ENCODE data around the gene IMPDH2. TPM values are rescaled to one million over a fixed set of nuclear protein-coding genes. Genes with fewer than 3 reads are reported as not detected.

The IMPDH2 gene
- total RNA-seq, 4 donors from 2014 or later = 25.1 to 106 (median 72.7) TPM

DNA sequence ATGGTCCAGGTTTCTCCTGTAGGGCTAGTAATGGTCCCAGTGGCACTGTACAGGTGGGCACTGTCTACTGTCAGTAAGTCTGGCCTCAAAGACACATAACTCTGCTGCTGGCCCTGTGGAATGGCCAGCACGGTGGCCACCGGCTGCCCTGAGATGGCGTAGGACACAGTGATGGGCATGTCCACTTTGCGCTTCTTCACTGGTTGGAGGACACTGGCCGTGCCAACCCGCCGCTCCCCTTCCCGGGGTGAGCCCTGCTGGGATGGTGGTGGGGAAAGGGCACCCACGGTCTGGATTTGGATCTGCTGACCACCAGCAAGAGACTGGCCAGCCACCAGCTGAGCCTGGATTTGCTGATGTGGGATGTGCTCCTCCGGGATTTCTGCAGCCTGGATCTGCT lies 28.1 kb upstream of the IMPDH2 start:
- H3K36me3 ChIP-seq = peaks cover 0 to 50% (median 16%) of the 10 kb centered on the region in 4 donors

DNA sequence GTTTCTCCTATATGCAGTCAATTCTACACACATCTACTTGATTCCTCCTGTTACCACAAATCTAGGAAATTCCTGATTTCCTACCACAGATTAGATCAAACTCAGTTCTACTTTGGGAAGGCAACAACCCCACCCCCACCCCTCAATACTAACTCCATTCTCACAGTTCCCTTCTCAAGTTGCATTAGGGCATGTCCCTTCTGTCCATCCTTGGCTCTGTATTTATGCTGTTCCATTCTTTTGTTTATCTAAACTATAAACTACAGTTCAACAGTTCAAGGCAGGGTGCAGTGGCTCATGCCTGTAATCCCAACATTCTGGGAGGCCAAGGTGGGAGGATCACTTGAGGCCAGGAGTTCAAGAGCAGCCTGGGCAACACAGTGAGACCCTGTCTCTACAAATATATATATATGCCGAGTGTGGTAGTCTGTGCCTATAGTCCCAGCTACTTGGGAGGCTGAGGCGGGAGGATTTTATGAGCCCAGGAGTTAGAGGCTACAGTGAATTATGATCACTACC lies 25.2 kb upstream of the IMPDH2 start:
- intact Hi-C loops (cut with DNase I; ENCODE audit: low total_unique reads) = no loop called here
- TF ChIP-seq CTCF (IDR thresholded peaks at IDR 0.05) (no peak), POLR2AphosphoS5 (IDR thresholded peaks at IDR 0.05) (no peak), POLR2A (IDR thresholded peaks at IDR 0.05) (no peak), EP300 (IDR thresholded peaks at IDR 0.05; ENCODE audit: low read depth) (no peak)

More for the DNA sequence above, 28.1 kb upstream of the IMPDH2 start:
- in situ Hi-C loops (cut with MboI; ENCODE audit: low pct_ligation_motif_present in 1 of 4, low pct_unique_long_range_greater_than_20kb in 1 of 4, low sequenced_read_pairs in 3 of 4) (no loop called here), intact Hi-C loops (cut with DNase I; ENCODE audit: low total_unique reads) (no loop called here)
- no peaks in the 10 kb centered on the region for H3K9me3 ChIP-seq
- no peak overlapping the region for H3K4me3 ChIP-seq
- H3K27ac ChIP-seq = no peak overlapping the region
- no peaks in the 10 kb centered on the region for H3K27me3 ChIP-seq
- 97% methylated on average over 10 of the region's 10 CpGs; no CpG with 5 or more reads in 1 of the 2 donors for WGBS, 2 donors (ENCODE audit: low coverage in 1 of 2)
- peaks cover 0 to 6% (median 0%) of the 10 kb centered on the region in 4 donors for H3K4me1 ChIP-seq
- no peak for TF ChIP-seq POLR2AphosphoS5 (IDR thresholded peaks at IDR 0.05)
- TF ChIP-seq EP300 (IDR thresholded peaks at IDR 0.05; ENCODE audit: low read depth) = no peak
- TF ChIP-seq POLR2A (IDR thresholded peaks at IDR 0.05) = no peak
- TF ChIP-seq CTCF (IDR thresholded peaks at IDR 0.05) = no peak
- no peak for DNase-seq

GRCh38 chr3:49053543-49053942 lies 24.3 kb upstream of the IMPDH2 start:
- no peak for DNase-seq
- Histone ChIP-seq H3K9me3 (no peaks in the 10 kb centered on the region), H3K27me3 (no peaks in the 10 kb centered on the region), H3K27ac (no peak overlapping the region), H3K4me3 (no peak overlapping the region), H3K4me1 (peaks cover 0 to 6% (median 0%) of the 10 kb centered on the region in 4 donors), H3K36me3 (peaks cover 0 to 38% (median 14%) of the 10 kb centered on the region in 4 donors)
- intact Hi-C loops (cut with DNase I; ENCODE audit: low total_unique reads) = no loop called here
- no peak for TF ChIP-seq POLR2A (IDR thresholded peaks at IDR 0.05)
- TF ChIP-seq POLR2AphosphoS5 (IDR thresholded peaks at IDR 0.05) = no peak
- no peak for TF ChIP-seq EP300 (IDR thresholded peaks at IDR 0.05; ENCODE audit: low read depth)
- TF ChIP-seq CTCF (IDR thresholded peaks at IDR 0.05) = no peak
- in situ Hi-C loops (cut with MboI; ENCODE audit: low pct_ligation_motif_present in 1 of 4, low pct_unique_long_range_greater_than_20kb in 1 of 4, low sequenced_read_pairs in 3 of 4) = no loop called here
- 81 to 82% methylated on average over 1 of the region's 1 CpG for WGBS, 2 donors (ENCODE audit: low coverage in 1 of 2)

More for the DNA sequence above, 25.2 kb upstream of the IMPDH2 start:
- no peak overlapping the region for H3K4me3 ChIP-seq
- H3K36me3 ChIP-seq = peaks cover 0 to 40% (median 15%) of the 10 kb centered on the region in 4 donors
- H3K27ac ChIP-seq = no peak overlapping the region
- DNase-seq = no peak
- 100% methylated on average over 2 of the region's 2 CpGs; no CpG with 5 or more reads in 1 of the 2 donors for WGBS, 2 donors (ENCODE audit: low coverage in 1 of 2)
- no peaks in the 10 kb centered on the region for H3K9me3 ChIP-seq
- peaks cover 0 to 6% (median 0%) of the 10 kb centered on the region in 4 donors for H3K4me1 ChIP-seq
- in situ Hi-C loops (cut with MboI; ENCODE audit: low pct_ligation_motif_present in 1 of 4, low pct_unique_long_range_greater_than_20kb in 1 of 4, low sequenced_read_pairs in 3 of 4) = no loop called here
- no peaks in the 10 kb centered on the region for H3K27me3 ChIP-seq

GRCh38 chr3:49035281-49035680 lies 6.1 kb upstream of the IMPDH2 start:
- WGBS, 2 donors (ENCODE audit: low coverage in 1 of 2) = 90 to 100% methylated on average over 2 to 3 of the region's 3 CpGs
- H3K9me3 ChIP-seq = no peaks in the 10 kb centered on the region
- in situ Hi-C loops (cut with MboI; ENCODE audit: low pct_ligation_motif_present in 1 of 4, low pct_unique_long_range_greater_than_20kb in 1 of 4, low sequenced_read_pairs in 3 of 4) (no loop called here), intact Hi-C loops (cut with DNase I; ENCODE audit: low total_unique reads) (no loop called here)
- no peak overlapping the region for H3K27ac ChIP-seq
- H3K36me3 ChIP-seq = peaks cover 0 to 38% (median 8%) of the 10 kb centered on the region in 4 donors
- no peak overlapping the region for H3K4me3 ChIP-seq
- H3K4me1 ChIP-seq = no peaks in the 10 kb centered on the region
- TF ChIP-seq POLR2AphosphoS5 (IDR thresholded peaks at IDR 0.05) = no peak
- TF ChIP-seq EP300 (IDR thresholded peaks at IDR 0.05; ENCODE audit: low read depth) = no peak
- TF ChIP-seq CTCF (IDR thresholded peaks at IDR 0.05) = no peak
- no peak for TF ChIP-seq POLR2A (IDR thresholded peaks at IDR 0.05)
- H3K27me3 ChIP-seq = no peaks in the 10 kb centered on the region
- DNase-seq = no peak

All from transverse colon (tissue), 4 donors.